SK-N-MC (cell line): ENCODE results near the gene PLXNB2.

Experiments
- EZH2 ChIP-seq: fragments of 200-600 bp; sonication (generic); IDR thresholded peaks from one replicate; pipeline ENCODE4 v1.6.1; 2017; ENCODE audit warnings: antibody characterized with exemption
- POLR2AphosphoS5 ChIP-seq: IDR thresholded peaks from 2 replicates; pipeline ENCODE4 v1.6.1; 2012; ENCODE audit warnings: mild to moderate bottlenecking, low read depth, low read length, borderline replicate concordance

DNA sequence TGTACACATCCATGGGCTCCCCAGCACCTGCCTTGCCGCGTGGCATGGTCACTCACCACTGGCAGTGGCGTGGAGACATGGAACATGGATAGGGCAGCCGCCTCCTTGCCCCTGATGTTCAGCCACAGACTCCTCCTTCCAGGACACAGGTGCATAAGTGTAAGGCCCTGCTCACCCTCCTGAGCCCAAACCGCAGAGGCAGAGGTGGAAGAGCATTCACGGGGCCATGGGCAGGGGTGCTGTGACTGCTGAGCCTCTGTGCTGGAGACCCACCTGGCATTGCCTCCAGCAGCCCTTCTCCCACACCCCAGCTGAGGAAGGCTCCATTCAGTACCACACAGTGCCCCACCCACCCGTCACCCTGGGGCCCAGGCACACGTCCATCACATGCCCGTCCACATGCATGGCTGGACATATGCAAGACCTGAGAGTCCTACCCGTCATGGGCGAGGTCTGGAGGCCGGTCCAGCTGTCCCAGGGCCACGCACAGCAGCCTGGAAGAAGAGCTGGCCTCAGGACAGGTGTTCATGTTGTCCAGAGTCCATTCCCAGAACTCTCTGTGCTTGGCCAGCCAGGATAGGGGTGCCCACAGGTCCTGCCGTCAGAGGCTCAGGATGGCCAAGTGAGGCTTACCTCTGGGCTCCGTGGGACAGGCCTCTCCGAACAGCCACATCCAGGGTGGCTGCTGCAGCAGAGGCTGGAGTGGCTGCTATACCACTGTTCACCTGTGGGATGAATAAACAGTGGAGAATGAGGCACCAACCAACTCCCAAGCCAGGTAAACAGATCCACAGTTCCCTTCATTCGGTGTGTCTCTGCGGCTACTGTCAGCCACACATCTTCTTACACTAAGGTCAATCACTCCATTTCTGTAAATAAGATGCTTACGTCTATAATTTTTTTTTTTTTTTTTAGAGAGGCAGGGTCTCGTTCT lies 60.9 kb downstream of the PLXNB2 start:
- TF ChIP-seq POLR2AphosphoS5 (no peak), EZH2 (no peak)
